ENCODE measurements around the gene PLIN1. TPM values are rescaled to one million over a fixed set of nuclear protein-coding genes. Genes with fewer than 3 reads are reported as not detected.

The PLIN1 gene
- total and polyA plus RNA-seq, 9 of the 15 experiments (the other 6 are each of a cell fraction or from before 2014, with no cell fraction given) = not detected

DNA sequence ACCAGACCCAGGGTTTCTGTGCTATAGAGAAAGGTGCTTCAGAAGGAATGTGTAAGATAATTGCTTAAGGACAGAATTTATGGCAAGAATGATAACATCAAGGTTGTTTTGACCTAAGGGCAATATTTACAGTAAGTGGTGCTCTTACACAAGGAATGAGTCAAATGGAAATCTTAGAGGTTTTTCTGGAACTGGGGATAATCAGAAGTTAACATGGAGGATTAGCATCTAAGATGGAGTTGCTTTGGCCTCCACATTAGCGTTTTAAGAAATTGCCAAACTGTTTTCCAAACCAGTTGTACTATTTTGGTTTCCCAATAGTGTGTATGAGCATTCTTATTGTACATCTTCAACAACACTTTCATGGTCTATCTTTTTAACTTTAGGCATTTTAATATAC, 14.5 kb upstream of the PLIN1 start:
- H3K4me1 ChIP-seq (replicated peaks in 1 of 2; ENCODE audit: control insufficient read depth in 2 of 2, insufficient read depth in 2 of 2, low read length in 2 of 2) = peaks cover 0 to 9% of the 10 kb centered on the region in 2 experiments; a peak in 3 of 5 replicates
- CTCF ChIA-PET (ENCODE audit: low intra/inter-chr PET ratio) = interaction anchor here (0.6 kb wide), 1 partner anchor 924 kb away, joined by 3 read pairs; no protein-coding TSS in a partner anchor
- no peak for ATAC-seq
- peaks cover 15 to 25% of the 10 kb centered on the region in 2 experiments; a peak in 4 of 5 replicates for H3K27me3 ChIP-seq (ENCODE audit: control insufficient read depth in 2 of 2, insufficient read depth in 2 of 2, low read length in 2 of 2)
- no TSS peak for BruUV-seq (replicated peaks)
- WGBS (ENCODE audit: insufficient coverage, low coverage, missing lambda C conversion rate) = 0% methylated on average over 1 of the region's 1 CpG
- no peaks in the 10 kb centered on the region for H3K79me2 ChIP-seq (ENCODE audit: control insufficient read depth, insufficient read depth, low read length)
- no peak for DNase-seq (ENCODE audit: extremely low read depth in 1 of 4, low spot score in 3 of 4)
- no peaks in the 10 kb centered on the region for H3K36me3 ChIP-seq (ENCODE audit: control insufficient read depth, insufficient read depth, low read length)
- no peak overlapping the region for H3K4me2 ChIP-seq (ENCODE audit: insufficient read depth, low read length)
- no peak for FAIRE-seq
- POLR2A ChIA-PET = no interaction called here
- no peak overlapping the region for H2AFZ ChIP-seq (ENCODE audit: low read depth, low read length)
- no peak overlapping the region for H3K9ac ChIP-seq (ENCODE audit: insufficient read depth in 1 of 2, low read depth in 2 of 2, low read length in 2 of 2)
- H3K9me1 ChIP-seq (ENCODE audit: control insufficient read depth, insufficient read depth, low read length) = no peaks in the 10 kb centered on the region
- no peaks in the 10 kb centered on the region for H3K9me3 ChIP-seq (replicated peaks; ENCODE audit: control insufficient read depth, insufficient read depth, low read depth, low read length)
- H3K4me3 ChIP-seq = no peak overlapping the region
- H4K20me1 ChIP-seq (replicated peaks; ENCODE audit: control insufficient read depth, insufficient read depth, low read length) = no peaks in the 10 kb centered on the region
- intact Hi-C loops (cut with micrococcal nuclease) = no loop called here
- in situ Hi-C loops (cut with MboI) = no loop called here
- H3K27ac ChIP-seq (ENCODE audit: extremely low read depth, low read depth, low read length) = no peak overlapping the region
- TF ChIP-seq, protein P1, sequence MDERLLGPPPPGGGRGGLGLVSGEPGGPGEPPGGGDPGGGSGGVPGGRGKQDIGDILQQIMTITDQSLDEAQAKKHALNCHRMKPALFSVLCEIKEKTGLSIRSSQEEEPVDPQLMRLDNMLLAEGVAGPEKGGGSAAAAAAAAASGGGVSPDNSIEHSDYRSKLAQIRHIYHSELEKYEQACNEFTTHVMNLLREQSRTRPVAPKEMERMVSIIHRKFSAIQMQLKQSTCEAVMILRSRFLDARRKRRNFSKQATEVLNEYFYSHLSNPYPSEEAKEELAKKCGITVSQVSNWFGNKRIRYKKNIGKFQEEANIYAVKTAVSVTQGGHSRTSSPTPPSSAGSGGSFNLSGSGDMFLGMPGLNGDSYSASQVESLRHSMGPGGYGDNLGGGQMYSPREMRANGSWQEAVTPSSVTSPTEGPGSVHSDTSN (CRISPR knock-in tag; IDR thresholded peaks at IDR 0.05; ENCODE audit: low read depth) = no peak
- TF ChIP-seq, protein P1 (tag; conservative IDR thresholded peaks at IDR 0.05; ENCODE audit: low read depth) = 0 out of 2 replicates have a peak, but pooled peaks have one; percentile 22
- TF ChIP-seq, protein P2, sequence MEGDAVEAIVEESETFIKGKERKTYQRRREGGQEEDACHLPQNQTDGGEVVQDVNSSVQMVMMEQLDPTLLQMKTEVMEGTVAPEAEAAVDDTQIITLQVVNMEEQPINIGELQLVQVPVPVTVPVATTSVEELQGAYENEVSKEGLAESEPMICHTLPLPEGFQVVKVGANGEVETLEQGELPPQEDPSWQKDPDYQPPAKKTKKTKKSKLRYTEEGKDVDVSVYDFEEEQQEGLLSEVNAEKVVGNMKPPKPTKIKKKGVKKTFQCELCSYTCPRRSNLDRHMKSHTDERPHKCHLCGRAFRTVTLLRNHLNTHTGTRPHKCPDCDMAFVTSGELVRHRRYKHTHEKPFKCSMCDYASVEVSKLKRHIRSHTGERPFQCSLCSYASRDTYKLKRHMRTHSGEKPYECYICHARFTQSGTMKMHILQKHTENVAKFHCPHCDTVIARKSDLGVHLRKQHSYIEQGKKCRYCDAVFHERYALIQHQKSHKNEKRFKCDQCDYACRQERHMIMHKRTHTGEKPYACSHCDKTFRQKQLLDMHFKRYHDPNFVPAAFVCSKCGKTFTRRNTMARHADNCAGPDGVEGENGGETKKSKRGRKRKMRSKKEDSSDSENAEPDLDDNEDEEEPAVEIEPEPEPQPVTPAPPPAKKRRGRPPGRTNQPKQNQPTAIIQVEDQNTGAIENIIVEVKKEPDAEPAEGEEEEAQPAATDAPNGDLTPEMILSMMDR (IDR thresholded peaks at IDR 0.05 in 2 of 3, conservative IDR thresholded peaks at IDR 0.05 in 1 of 3; ENCODE audit: insufficient read depth in 2 of 3, low read depth in 1 of 3, low read length in 3 of 3) = peak in 1 of 3 experiments; percentile 16; a peak in 1 of 6 replicates
- peak; percentile 62; the same call in 1 of the 2 replicates for TF ChIP-seq ZNF584 (CRISPR knock-in tag; IDR thresholded peaks at IDR 0.05; ENCODE audit: low read depth)
- TF ChIP-seq ZNF561 (CRISPR knock-in tag; conservative IDR thresholded peaks at IDR 0.05) = no peak
- no peak for TF ChIP-seq ZBTB12 (CRISPR knock-in tag; IDR thresholded peaks at IDR 0.05)
- no peak for TF ChIP-seq NR4A1 (CRISPR knock-in tag; IDR thresholded peaks at IDR 0.05)
- TF ChIP-seq NR4A1 (tag; IDR thresholded peaks at IDR 0.05) = peak; percentile 74
- no peak for TF ChIP-seq ASH1L (IDR thresholded peaks at IDR 0.05; ENCODE audit: borderline replicate concordance, low read depth, partially characterized antibody)
- TF ChIP-seq ZNF766 (CRISPR knock-in tag; conservative IDR thresholded peaks at IDR 0.05) = peak; percentile 83
- TF ChIP-seq ZNF609 (CRISPR knock-in tag; IDR thresholded peaks at IDR 0.05; ENCODE audit: borderline replicate concordance) = no peak
- TF ChIP-seq NFATC3 (IDR thresholded peaks at IDR 0.05) = no peak
